ENCODE results near the gene IPO13.

DNA sequence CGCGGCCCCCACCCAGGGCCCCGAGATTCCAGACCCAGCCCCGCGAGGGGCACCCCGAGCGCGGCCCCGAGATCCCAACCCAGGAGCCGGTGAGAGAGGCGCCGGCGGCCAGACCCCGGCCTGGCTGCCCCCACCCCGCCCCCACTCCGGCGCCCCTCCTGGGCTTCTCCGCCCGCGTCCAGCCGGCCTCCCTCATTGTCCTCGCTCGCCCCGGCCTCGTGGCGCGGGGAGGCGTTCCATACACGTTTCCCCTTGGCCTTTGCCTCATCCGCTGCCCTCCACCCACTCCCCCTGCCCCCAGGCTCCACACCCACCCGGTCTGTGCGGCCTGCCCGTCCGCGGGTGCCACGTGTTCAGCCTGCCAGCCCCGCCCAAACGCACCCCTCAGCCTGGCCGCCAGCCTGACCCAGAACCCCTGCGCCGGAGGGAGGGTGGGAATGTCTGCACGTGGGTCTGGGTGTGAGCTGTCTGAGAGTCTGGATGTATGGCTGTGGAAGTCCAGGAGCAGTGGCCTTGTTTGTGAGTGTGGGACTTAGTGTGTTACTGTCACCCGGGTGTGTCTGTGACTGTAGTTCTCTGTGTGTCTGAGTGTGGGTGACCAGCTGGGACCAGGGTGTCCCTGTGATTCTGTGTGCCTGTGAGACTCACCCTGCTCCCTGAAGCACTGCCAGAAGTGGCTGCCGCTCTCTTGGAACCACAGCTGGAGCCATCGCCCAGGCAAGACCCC, 32.9 kb downstream of the IPO13 start:
- no peak for TF ChIP-seq EZH2 (IDR thresholded peaks at IDR 0.05; ENCODE audit: borderline replicate concordance, low read depth, low read length, severe bottlenecking)
- TF ChIP-seq, protein P1, sequence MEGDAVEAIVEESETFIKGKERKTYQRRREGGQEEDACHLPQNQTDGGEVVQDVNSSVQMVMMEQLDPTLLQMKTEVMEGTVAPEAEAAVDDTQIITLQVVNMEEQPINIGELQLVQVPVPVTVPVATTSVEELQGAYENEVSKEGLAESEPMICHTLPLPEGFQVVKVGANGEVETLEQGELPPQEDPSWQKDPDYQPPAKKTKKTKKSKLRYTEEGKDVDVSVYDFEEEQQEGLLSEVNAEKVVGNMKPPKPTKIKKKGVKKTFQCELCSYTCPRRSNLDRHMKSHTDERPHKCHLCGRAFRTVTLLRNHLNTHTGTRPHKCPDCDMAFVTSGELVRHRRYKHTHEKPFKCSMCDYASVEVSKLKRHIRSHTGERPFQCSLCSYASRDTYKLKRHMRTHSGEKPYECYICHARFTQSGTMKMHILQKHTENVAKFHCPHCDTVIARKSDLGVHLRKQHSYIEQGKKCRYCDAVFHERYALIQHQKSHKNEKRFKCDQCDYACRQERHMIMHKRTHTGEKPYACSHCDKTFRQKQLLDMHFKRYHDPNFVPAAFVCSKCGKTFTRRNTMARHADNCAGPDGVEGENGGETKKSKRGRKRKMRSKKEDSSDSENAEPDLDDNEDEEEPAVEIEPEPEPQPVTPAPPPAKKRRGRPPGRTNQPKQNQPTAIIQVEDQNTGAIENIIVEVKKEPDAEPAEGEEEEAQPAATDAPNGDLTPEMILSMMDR (IDR thresholded peaks at IDR 0.05; ENCODE audit: borderline replicate concordance, extremely low read depth, low read length, poor library complexity, severe bottlenecking): no peak
